SK-N-SH (cell line): ENCODE results near the gene XK.

Experiments used
- CTCF ChIP-seq: fragments of 200-600 bp; sonication (generic); IDR thresholded peaks from 2 replicates; pipeline ENCODE4 v1.6.1; 2017; ENCODE audit warnings: antibody characterized with exemption, mild to moderate bottlenecking, moderate library complexity
- ELF1 ChIP-seq: IDR thresholded peaks from 2 replicates; pipeline ENCODE4 v1.4.0; 2012
- EP300 ChIP-seq, 2 experiments: IDR thresholded peaks; 2 replicates each; pipeline versions ENCODE4 v1.4.0 to v1.6.1; 2012; ENCODE audit warnings: borderline replicate concordance in 1 of 2, low read depth in 1 of 2, low read length in 1 of 2
- EZH2phosphoT487 ChIP-seq: fragments of 200-600 bp; sonication (generic); IDR thresholded peaks from 2 replicates; pipeline ENCODE4 v1.6.1; 2017; ENCODE audit warnings: low read depth, mixed run types, mild to moderate bottlenecking, antibody characterized with exemption, moderate library complexity, borderline replicate concordance
- GABPA ChIP-seq: IDR thresholded peaks from 2 replicates; pipeline ENCODE4 v1.4.0; 2012; ENCODE audit warnings: low read depth, mild to moderate bottlenecking
- IRF3 ChIP-seq: fragments of 150-350 bp; IDR thresholded peaks from 2 replicates; pipeline ENCODE4 v1.6.1; 2016; ENCODE audit warnings: mild to moderate bottlenecking, low read depth, low read length
- MAX ChIP-seq: IDR thresholded peaks from 2 replicates; pipeline ENCODE4 v1.4.0; 2012; ENCODE audit warnings: low read depth
- PBX3 ChIP-seq: IDR thresholded peaks from 2 replicates; pipeline ENCODE4; 2012
- POLR2AphosphoS5 ChIP-seq: IDR thresholded peaks from 2 replicates; pipeline ENCODE4 v1.6.1; 2012; ENCODE audit warnings: low read depth, low read length
- SIN3A ChIP-seq: IDR thresholded peaks from 2 replicates; pipeline ENCODE4 v1.6.1; 2012; ENCODE audit warnings: low read depth, mild to moderate bottlenecking, low read length, moderate library complexity, borderline replicate concordance
- TAF1 ChIP-seq: IDR thresholded peaks from 2 replicates; pipeline ENCODE4 v1.6.1; 2012; ENCODE audit warnings: low read depth, mild to moderate bottlenecking, low read length, moderate library complexity, borderline replicate concordance
- USF2 ChIP-seq: fragments of 150-350 bp; IDR thresholded peaks from 2 replicates; pipeline ENCODE4 v1.6.1; 2017; ENCODE audit warnings: antibody characterized with exemption, low read length, low read depth, borderline replicate concordance
- ZBTB33 ChIP-seq: IDR thresholded peaks from 2 replicates; pipeline ENCODE4 v1.4.0; 2012; ENCODE audit warnings: low read depth, borderline replicate concordance

GRCh38 chrX:37638047-37638446 lies 47.5 kb upstream of the XK start:
- TF ChIP-seq SIN3A (no peak), IRF3 (no peak), EZH2phosphoT487 (no peak), PBX3 (no peak), CTCF (no peak), USF2 (no peak), EP300 (IDR thresholded peaks at IDR 0.05; ENCODE audit: borderline replicate concordance in 1 of 2, low read depth in 1 of 2, low read length in 1 of 2) (no peak), ELF1 (no peak), GABPA (no peak), MAX (no peak), ZBTB33 (no peak), TAF1 (no peak), POLR2AphosphoS5 (no peak)
